Right lung (tissue), 5 donors: ENCODE data around the gene ZHX3. TPM values are rescaled to one million over a fixed set of nuclear protein-coding genes. Genes with fewer than 3 reads are reported as not detected.

Experiments used
- DNase-seq, 2 donors: peaks; one replicate each; pipeline ENCODE4 v3.0.0-alpha.2; 2013
- polyA plus RNA-seq, 5 donors: library from polyadenylated mRNA; unstranded; fragments of 120-200 nt; gene quantifications; one replicate each; pipeline versions ENCODE4 v1.2.1 to v1.2.3, GENCODE V29; 2013; ENCODE audit warnings: inconsistent platforms in 1 of 5, low replicate concordance in 1 of 5; ENCODE audit not compliant: insufficient read length in 5 of 5, insufficient read depth in 1 of 5

Gene ZHX3
- polyA plus RNA-seq, 5 donors = 8.5 to 11.0 (median 10.4) TPM

DNA sequence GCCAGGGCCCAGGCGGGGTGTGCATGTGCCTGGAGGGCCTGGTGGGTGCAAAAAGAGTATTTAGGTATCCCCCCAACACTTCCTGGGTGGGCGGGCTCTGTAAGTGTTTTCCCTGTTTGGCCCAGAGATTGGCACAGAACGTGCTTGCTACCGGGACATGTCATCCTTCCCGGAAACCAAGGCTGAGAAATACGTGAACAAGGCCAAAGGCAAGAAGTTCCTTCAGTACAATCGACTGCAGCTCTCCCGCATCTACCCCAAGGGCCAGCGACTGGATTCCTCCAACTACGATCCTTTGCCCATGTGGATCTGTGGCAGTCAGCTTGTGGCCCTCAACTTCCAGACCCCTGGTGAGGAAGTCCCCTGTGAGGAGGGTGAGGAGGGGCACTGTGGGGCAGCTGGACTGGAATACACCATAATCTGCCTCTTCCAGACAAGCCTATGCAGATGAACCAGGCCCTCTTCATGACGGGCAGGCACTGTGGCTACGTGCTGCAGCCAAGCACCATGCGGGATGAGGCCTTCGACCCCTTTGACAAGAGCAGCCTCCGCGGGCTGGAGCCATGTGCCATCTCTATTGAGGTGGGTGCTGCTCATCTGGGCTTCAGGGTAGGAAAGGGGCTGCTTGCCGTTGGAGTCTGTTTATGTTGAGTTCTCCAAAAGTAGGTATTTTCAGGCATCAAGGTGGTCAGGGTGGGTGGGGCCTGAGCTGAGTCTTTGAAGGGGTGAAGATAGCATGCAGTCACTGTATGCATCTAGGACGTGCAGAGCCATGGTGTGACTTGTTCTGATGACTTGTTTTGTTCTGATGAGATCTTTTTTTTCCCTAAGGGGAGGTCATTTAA, 145.0 kb downstream of the ZHX3 start:
- no peak for DNase-seq

DNA sequence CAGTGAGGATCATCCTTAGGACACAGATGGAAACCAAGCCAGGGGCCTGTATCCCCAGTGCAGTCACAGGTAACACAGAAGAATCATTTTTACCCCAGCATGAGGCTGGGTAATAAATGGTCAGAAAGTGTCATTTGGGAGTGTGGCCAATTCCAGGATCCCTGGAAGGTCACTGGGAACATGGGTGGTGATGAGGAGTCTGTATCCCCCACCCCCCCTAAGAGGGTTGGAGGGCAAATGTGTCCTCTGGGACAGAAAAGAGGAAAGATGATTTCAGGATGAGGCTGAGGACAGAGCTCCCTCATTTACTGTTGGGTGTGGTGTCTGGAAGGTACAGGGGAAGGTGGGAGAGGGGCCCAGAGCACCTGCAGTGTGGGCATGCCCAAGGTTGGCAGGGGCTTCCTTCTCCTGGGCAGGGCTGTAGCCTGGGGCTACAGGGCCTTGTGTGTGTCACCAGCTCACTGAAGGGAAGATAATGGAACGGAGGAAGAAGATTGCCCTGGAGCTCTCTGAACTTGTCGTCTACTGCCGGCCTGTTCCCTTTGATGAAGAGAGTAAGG, 145.7 kb downstream of the ZHX3 start:
- DNase-seq = no peak

DNA sequence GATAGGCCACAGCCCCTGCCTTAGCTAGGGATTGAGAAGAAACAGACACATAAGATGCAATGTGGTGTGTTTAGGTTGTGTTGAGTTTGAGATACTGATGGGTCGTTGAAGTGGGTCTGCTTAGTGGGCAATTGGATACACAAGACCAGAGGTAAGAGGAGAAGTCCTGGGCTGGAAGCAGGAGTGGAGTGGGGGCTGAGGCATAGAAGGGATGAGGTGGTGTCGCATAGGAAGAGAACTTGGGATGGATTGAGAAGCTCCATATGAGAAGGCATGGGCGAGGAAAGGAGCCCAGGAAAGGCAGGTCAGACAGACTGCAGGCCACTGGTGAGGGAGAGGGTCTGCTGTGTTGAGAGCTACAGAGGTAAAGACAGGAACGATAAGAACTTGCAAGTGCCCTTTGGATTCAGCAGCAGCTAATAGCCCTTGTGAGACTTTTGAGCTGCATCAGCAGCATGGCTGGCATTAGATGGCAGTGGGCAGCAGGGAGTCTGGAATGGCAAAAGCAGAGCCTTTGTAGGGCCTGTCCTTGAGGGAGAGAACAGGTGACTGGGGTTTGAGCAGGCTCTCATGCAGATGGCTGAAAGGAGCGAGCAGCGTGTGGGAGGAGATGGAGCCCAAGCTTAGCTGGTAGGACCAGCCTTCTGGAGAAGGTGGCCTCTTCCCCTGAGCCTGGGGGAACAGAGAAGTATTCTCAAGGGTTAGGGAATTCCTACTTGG, 147.0 kb downstream of the ZHX3 start:
- DNase-seq = no peak

DNA sequence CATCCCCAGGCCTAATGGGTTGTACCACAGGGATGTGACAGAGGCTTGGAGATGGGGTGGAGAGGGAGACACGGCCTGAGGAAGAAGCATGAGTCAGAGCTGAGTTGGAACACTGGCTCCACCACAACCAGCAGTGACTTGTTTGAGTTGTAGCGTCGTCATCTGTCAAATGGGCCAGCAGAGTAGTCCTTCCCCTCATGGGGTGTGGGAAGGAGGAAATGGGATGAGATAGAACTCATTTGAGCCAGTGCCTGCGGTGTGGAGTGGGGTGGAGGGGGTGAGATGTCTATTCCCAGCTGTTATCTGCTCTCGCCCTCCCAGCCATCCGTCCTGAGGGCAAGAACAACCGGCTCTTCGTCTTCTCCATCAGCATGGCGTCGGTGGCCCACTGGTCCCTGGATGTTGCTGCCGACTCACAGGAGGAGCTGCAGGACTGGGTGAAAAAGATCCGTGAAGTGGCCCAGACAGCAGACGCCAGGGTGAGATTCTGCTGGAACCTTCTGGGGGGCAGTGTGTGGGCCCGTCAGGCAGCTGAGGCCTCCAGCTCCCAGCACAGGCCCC, 147.7 kb downstream of the ZHX3 start:
- DNase-seq = no peak

DNA sequence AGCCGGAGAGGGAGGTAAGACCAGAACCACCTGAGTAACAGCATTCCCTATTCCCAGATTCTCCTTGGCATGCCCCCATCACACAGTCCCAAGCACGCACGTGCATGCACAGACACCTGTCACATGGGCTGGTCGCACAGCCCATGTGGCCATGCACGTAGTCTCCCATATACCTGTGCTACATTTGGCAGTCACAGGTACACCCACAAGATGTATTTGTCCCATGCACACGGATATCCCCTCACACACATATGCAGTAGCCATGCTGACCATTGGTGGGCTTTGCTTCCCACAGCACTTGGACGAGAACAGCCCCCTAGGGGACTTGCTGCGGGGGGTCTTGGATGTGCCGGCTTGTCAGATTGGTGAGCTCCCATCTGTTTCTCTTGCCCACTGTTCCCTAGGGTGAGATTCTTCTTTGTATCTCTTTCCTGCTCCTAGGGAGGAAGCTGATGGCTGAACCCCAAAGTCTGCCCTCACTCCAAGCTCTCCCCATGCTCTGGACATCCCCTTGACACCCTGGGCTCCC, 148.3 kb downstream of the ZHX3 start:
- no peak for DNase-seq

DNA sequence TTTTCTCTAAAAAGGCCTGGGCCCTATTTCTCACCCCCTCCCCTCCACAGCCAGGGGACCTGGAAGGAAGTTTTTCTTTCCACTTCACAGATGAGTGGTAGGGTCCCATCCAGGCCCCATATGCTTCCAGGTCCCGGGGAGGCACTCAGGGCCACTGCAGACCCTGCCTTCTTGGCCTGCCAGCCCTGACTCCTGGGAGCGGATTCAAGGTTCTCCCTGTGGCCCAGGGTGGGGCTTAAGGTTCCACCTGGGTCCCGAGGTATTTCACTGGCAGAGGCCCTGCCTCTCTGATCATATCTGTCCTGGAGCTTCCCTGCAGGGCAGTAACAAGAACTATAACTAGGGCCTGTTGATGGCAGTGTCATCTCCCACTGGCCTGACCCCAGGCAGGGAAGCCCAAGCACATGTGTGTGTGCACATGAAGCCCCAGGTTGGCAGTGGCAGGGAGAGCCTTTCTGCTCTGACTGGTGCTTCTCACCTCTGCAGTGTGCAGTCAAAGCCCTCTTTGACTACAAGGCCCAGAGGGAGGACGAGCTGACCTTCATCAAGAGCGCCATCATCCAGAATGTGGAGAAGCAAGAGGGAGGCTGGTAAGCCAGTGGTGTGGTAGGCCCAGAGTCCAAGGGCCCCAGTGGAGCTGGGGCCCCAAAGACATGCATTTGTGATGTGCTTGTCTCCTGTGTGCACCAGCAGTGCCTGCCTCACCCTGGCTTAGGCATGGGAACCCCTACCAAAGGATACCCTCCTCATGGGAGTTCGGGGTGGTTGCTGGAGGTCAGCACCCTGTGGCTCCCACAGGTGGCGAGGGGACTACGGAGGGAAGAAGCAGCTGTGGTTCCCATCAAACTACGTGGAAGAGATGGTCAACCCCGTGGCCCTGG, 149.0 kb downstream of the ZHX3 start:
- DNase-seq = no peak

DNA sequence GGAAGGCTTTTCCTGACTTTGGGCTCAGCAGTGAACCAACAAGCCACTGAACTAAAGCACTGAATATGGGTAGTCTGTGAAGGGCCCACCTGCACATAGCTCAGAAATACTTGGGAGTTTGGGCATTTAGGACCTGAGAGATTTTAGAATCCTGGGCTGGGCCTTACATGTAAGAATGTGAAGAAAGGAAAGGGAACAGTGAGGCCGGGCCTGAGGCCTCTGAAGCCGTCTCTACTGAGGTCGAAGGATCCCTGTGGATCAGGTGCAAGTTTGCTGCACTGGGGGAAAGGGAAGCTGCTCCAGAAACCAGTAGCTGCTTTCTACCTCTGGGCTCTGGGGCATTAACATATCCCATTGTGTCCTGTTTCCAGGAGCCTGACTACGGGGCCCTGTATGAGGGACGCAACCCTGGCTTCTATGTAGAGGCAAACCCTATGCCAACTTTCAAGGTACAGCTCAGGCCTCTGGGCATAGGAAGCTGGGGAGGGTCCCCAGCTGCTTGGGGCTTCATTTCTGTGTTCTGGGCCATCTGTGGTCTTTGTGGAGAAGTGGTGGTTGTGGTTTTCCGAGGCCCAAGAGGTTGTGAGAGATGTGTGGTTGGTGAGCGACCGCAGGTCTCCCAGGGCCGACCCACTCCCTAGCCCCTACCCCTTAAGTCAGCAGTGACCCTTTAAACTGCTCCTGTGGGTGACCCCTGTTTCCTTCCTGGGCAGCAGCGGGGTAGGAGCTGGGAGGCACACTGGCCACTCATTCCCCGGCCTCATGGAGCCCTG, 149.9 kb downstream of the ZHX3 start:
- DNase-seq = no peak

DNA sequence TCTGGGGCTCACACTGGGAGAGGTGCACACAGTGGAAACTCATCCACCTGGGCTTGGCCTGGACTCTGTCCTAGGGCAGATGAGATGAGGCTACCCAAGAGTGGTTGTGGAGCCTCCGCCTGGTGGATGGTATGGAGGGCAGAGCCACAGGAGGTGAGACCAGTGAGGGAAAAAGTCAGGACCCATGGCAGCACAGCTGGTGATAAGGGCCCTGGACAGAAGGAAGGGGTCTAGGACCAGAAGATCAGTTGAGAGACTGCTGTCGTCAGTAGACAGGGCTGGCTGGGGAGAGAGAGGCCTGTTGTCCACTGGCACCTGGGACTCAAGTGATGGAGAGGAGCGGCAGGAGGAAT, 150.4 kb downstream of the ZHX3 start:
- no peak for DNase-seq

DNA sequence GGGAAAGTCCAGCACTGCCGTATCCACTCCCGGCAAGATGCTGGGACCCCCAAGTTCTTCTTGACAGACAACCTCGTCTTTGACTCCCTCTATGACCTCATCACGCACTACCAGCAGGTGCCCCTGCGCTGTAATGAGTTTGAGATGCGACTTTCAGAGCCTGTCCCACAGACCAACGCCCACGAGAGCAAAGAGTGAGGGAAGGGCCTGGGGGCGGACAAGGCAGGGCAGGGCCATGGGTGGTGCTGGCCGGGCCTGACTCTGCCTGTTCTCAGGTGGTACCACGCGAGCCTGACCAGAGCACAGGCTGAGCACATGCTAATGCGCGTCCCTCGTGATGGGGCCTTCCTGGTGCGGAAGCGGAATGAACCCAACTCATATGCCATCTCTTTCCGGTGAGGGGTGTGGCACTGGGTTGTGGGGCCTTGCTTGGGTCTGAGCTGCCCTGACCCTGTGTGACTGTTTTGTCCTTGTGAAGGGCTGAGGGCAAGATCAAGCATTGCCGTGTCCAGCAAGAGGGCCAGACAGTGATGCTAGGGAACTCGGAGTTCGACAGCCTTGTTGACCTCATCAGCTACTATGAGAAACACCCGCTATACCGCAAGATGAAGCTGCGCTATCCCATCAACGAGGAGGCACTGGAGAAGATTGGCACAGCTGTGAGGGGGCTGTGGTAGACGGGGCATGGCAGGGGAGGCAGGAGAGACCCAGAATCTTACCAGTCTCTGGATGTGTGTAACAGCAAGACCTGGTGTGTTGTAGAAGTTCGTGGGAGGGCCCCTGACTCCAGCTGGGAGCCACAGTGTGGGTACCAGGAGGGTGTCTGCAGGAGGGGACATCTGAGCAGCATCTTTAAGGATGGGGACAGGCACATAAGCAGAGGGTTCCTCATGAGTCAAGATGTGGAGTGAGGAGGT, 151.1 kb downstream of the ZHX3 start:
- no peak for DNase-seq

DNA sequence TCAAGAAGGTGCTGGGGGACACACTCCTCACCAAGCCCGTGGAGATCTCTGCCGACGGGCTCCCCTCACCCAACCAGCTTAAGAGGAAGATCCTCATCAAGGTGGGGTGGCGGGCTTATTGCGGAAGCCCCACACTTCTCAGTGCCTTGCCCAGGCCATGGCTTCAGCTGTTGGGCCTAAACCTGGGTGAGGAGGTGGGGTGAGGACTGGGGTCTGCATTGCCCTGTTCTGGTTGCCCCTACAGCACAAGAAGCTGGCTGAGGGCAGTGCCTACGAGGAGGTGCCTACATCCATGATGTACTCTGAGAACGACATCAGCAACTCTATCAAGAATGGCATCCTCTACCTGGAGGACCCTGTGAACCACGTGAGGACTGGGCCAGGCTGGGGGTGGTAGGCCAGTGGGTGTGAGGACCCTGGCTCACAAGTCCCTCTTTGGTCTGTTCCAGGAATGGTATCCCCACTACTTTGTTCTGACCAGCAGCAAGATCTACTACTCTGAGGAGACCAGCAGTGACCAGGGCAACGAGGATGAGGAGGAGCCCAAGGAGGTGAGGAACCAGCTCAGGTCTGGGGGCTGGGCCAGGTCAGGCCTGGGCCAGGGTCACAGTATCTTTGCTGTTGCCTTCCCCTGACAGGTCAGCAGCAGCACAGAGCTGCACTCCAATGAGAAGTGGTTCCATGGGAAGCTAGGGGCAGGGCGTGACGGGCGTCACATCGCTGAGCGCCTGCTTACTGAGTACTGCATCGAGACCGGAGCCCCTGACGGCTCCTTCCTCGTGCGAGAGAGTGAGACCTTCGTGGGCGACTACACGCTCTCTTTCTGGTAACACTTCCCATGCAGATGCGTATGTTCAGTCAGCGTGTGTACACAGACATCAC, 152.3 kb downstream of the ZHX3 start:
- DNase-seq = no peak

DNA sequence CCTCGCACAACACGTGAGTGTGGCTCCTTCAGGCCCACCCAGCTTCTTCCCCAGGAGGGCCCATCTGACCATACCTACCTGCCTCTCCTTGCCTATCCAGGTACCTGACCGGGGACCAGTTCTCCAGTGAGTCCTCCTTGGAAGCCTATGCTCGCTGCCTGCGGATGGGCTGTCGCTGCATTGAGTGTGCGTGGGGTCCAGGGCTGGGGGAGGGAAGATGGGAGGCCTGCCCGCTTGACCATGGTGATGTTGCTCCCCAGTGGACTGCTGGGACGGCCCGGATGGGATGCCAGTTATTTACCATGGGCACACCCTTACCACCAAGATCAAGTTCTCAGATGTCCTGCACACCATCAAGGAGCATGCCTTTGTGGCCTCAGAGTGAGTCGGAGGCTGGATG, 153.7 kb downstream of the ZHX3 start:
- DNase-seq = no peak

DNA sequence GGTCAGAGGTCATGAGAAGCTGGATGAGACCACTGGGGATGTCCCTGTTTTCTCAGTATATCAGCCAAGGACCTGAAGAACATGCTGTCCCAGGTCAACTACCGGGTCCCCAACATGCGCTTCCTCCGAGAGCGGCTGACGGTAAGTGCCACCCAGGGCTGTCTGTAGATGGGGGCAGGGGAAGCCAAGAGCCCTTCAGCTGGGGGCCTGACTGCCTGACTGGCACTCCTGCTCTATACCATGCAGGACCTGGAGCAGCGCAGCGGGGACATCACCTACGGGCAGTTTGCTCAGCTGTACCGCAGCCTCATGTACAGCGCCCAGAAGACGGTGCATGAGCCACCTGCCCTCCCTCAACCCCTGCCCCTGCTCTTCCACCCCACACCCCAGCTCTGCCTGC, 155.1 kb downstream of the ZHX3 start:
- DNase-seq = no peak

DNA sequence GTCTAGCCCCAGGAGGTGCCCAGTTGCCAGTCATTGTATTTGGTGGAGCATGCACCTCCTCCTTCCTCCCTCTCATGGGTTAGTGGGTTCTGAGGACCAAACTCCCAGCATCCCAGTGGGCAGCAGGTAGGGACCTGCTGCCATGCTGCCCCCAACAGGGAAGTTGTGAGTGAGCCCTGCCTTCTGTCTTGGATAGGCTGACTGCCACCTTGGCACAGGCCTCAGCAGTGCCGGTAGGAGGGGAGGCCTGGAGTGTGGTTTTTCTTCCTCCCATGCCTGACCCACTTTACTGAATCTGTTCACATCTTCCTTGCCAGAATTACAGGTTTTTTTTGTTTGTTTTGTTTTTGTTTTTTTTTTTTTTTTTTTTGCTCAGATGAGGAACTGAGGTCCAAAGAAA, 155.6 kb downstream of the ZHX3 start:
- DNase-seq = no peak

DNA sequence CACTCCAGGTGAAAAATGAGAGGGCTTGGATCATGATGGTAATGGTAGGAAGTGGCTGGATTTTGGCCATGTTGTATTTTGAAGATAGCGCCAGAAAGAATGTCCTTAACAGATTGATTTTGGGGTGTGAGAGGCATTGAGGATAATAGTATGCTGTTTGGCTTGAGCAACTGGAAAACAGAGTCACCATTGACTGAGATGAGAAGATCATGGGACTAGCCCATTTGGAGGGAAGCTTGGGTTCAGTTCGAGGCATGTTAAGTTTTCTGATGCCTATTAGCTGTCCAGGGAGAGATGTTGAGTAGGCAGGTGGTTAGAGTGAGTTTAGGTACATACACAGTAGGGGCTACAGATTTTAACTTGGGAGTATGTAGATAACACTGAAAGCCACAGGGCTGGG, 156.8 kb downstream of the ZHX3 start:
- DNase-seq = no peak

DNA sequence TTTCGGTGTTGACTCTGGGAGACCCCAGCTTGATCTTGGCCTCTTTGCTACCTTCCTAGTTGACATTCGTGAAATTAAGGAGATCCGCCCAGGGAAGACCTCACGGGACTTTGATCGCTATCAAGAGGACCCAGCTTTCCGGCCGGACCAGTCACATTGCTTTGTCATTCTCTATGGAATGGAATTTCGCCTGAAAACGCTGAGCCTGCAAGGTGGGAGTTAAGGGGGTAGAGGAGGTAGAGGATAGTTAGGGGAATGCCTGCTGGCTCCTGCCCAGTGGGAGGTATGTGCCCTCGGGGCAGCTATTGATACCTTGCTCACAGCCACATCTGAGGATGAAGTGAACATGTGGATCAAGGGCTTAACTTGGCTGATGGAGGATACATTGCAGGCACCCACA, 158.0 kb downstream of the ZHX3 start:
- no peak for DNase-seq

DNA sequence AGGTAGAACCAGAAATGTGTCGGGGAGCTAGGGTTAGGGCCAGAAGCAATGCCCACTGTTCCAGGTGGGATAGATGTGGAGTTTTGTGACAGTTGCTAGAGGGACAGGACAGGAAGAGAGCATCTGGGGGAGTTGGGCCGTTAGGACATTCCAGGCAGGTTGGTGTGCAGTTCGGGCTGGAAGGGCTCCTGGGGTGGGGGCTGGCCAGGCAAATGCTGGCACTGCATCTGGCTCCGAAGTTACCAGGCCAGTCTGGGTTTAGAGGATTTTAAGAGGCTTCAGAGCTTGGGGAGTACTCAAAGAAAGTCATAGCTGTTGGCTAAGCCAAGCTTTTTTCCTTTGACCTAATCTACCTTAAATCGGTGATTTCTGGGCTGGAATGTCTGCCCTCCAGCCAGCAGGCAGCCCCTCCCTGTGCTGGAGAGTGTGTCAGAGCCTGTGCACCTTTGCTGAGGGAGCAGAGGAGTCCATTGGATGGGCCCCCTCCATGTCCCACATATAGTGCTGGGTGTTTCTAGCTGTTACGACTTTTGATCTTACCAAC, 159.4 kb downstream of the ZHX3 start:
- DNase-seq = no peak

DNA sequence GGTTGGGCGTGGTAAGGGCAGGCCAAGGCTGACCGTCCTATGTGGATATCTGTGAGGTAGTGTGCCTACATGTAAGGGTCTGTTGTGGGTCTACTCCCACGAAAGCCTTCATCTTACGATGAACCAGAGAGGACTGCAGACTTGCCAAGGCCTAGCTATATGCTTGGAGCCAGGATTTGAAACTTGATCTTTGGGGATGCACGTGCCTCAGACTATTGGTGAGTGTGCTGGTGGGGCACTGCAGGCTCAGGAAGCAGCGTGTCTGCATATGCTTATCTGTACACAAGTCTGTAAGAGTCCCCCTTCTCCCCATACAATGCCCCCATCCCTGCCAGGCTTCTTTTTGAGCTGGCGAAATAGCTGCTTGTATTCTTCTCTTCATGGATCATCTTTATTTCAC, 162.3 kb downstream of the ZHX3 start:
- DNase-seq = no peak
